Cerebellar nuclear complex (tissue), 1 donor: ENCODE results near the gene TAC3.
"Not testable (repeated sequence)": the region's sequence is repeated elsewhere in the genome, so short reads cannot be mapped to it uniquely, and the experiment has no call there.

Experiments used
- DNase-seq, 2 experiments: peaks; one replicate each; lab custom pipeline; 2025; lab: John Stamatoyannopoulos, UW

Gene TAC3

DNA sequence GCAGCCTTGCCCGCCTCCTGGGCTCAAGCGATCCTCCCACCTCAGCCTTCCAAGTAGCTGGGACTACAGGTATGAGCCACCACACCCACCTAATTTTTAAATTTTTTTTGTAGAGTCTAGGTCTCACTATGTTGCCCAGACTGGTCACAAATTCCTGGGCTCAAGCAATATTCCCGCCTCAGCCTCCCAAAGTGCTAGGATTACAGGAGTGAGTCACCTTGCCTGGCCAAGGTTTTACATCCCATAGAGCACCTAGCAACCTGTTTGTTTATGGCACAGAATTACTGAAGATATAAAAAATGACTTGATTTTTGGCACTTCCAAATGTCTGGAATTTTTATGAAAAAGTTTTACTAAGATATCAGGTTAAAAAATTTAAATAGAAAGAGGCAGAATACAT, 17.1 kb upstream of the TAC3 start:
- DNase-seq: no peak

DNA sequence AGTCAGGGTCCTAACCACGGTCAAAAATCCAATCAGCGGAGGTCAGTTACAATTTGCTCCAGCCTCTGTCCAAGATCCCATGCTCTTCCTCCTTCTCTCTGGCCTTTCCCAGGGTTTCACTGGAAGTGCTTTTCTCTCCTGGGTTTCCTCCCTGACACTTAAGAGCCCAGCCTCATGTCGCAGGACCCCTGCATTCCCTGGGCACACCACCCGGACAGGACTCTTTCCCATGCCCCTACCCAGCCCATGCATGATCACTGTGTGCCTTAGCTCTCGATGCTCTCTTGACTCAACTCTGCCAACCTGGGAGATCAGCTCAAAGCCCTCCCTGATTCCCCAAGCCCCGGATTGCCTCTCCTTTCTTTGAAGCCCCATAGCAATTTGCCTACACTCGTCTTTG, 15.5 kb upstream of the TAC3 start:
- DNase-seq: no peak

DNA sequence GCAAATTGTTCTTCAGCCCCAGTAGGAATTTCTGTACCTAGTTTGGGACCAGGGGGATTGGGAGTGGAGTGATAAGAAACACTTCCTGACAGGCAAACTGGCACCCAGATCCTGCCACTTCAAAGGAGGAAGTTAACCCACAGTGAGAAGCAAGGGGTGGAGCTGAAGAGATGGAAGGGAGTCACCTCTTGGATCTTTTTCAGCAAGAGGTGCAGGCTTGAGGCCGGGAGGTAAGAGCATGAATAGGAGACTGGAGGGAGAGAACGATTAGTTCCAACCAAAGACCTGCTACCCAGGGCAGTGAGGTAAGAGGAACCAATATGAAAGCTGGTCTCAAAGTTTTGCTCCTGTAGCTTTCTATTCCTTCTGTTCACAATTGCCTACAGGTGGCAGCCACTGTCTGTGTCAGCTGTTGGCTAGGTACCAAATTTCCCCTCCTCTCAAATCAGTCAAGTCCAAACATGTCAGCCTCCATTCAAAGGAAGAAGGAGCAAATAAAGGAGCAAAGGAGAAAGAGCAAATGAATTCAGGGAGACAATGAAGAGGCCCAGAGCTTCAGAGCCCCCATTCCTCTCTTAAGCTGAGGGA, 14.9 kb upstream of the TAC3 start:
- no peak for DNase-seq

DNA sequence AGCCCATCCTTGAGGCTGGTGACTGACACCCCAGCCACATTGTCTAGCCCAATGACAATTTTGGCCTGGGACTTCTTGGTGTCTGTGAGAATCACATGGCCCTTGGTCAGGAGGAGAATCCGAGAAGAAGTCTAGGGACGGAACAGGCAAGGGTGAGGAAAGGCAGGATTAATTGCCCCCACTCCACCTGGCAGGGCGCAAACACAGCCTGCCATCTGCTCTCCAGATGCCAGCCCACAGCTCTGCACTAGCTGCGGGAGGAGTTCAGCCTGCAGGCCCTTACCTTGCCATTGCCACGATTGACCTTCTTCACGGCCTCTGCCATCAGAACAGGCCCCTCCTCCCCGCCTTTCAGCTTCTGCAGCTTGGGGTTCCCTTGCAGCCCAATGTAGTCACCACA, 13.1 kb upstream of the TAC3 start:
- DNase-seq: no peak

DNA sequence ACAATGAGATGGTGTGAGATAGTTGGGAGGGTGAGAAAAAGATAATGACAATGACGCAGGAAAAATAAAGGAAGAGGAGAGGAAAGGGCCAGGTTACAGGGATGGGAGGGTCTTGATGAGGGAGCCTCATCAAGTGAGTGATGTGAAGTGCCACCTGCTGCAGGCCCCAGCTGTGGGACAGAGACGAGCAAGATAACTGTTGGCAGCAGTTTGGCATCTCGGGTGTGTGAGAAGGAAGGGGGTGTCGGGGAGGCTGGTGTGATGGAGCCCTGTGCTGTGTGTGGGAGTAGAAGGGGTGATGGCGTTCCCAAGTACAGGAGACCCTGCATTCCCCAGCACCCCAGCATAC, 11.4 kb upstream of the TAC3 start:
- no peak for DNase-seq

DNA sequence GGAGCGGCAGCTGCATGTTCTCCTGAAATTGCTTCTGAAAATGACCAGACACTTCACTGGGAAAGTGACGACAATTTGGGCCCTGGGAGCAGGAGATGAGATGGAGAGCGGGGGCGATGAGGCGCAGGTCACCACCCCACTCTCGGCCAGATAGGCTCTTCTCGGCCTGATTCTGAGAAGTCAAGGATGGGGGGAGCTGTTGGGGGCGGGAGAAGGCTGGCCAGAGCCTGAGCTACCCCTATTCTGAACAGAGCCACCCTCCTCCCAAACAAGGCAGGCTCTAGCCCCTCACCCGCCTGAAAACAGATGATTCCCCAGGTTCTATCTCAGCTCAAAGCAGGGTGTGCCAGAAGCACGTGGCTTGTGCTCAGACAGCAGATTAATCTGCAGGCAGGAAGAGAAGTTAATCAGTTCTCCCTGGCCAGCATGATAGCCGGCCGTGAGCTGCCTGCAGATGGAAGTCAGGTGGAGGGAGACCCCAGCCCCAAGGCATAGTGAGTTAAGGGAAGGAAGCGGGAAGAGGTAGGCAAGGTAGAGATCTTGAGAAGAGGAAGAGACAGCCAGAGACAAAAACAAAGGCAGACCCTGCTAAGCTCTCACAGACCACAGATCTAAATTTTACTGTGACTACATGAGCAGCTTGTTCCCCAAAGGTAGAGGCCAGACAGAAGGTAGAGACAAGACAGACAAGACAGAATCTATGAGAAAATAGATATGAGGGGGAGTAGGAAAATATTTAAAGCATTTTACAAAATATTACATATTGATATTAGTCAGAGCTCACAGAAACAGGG, 10.9 kb upstream of the TAC3 start:
- no peak for DNase-seq

DNA sequence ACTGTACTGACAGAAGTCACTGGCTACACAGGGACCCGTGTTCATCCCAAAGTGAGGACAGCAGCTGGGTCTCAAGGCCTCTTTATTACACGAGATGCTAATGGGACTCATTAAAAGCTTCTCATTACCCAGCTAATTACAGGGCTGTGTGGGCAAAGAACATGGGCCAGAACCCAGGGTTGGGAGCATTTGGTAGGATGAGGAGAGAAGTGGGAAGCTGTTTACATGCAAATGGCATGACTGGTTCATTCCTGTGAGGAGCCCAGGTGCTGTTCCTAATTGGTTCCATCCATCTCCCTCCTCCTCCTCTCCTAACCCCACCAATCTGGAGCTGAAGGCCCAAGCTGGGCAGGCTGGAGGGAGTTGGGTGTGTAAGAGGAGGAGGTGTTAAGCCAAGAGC, 8.9 kb upstream of the TAC3 start:
- DNase-seq: no peak

DNA sequence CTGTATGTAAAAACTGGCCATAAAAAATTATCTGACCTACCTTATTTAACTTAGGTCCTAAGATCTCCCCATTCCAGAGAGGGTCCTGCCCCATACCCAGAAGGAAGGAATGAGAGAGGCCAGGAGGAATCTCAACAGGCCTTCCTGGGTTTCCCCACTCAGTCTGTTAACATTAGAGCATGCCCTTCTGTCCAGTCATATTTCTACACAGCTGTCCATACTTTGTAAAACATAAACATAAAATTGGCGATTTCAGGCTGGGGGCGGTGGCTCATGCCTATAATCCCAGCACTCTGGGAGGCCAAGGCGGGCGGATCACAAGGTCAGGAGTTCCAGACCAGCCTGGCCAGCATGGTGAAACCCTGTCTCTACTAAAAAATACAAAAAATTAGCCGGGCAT, 6.0 kb upstream of the TAC3 start:
- DNase-seq: not testable (repeated sequence)

DNA sequence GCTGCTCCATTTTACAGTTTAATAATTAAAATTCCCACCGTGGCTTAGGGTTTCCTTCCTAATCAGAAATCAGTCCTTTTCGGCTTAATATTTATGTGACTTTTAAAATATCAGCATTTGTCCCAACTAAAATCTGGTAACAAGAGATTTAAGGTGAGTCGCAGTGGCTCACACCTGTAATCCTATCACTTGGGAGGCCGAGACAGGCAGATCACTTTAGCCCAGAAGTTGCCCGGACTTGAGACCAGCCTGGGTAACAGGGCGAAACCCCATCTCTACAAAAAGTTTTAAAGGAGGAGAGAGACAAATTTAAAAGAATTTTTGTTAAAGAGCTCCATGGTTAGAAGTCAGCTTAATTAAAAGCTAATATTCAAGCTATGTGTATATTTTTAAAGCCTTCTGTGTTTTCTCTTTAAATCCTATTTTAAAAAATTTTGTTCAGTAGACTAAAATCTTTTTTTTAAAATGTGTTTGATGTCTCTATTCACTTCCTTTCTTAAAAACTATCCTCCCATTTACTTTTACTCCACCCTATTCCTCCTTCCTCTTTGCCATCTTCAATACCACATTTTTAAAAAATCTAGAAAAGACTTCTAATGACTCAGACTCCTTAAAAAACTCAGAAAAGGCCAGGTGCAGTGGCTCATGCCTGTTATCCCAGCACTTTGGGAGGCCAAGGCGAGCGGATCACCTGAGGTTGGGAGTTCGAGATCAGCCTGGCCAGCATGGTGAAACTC, 3.8 kb upstream of the TAC3 start:
- no peak for DNase-seq

DNA sequence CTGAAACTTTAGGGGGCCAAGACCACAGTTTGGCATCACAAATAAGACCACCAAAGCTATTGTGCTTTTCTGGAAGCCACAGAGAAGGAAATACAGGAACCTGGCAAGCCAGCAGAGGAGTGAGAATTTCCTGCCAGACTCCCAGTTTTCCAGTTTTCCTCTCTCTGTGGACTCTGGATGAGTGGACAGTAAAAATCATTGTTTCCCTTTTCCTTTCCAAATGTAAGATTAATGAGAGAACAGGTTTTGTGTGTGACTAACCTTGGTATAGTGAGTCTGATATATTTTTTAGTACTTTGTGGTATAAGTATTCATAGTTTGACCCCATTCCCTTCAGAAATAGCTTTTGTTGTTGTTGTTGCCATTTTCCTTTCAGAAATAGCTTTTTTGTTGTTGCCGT, 2.6 kb upstream of the TAC3 start:
- no peak for DNase-seq

DNA sequence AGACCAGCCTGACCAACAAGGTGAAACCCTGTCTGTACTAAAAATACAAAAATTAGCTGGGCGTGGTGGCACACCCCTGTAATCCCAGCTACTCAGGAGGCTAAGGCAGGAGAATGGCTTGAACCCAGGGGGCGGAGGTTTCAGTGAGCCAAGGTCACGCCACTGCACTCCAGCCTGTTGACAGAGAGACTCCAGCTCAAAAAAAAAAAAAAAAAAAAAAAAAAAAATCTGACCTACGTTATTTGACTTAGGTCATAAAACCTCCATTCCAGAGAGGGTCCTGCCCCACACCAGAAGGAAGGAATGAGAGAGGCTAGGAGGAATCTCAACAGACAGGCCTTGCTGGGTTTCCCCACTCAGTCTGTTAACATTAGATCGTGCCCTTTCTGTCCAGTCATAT, 2.0 kb upstream of the TAC3 start:
- not testable (repeated sequence) for DNase-seq

DNA sequence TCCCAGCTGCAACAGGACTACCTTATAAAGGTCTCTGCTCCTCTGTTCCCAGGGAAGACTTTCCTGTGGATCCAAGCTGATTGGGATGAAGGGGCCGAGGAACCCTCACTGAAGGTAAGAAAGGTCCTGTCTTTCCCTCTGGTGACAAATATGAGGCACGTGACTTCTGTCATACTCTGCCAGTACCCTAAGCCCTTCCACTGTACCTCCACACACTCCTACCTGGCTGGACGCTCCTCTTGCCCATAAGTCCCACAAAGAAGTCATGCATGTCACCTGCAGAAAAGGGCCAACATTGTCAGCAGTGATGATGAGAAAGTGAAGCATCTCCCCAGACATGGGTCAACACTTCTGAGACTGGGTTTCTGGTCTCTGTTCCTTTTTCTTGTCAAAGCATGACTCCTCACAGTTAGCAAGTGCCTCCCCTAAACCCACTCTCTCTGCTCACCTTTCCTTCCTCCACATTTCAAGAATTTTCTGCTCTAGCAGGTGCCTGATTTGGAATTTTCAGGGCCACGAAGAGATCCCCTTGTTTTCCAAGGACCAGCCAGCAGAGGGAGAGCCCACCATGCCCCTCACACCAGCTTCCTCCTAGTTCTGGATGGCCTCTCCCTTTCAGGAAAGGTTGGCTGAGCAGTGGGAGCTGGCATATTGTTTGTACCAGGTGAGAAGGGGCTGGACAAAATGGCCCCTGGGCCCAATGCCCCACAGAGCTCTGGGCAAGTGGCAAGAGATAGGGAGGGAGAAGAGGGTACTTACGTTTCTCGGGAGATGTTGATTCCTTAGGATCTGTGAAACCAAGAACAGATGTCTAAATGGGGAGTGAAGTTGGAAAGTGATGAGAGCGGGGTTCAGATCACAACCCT, 3.5 kb downstream of the TAC3 start:
- DNase-seq: no peak

DNA sequence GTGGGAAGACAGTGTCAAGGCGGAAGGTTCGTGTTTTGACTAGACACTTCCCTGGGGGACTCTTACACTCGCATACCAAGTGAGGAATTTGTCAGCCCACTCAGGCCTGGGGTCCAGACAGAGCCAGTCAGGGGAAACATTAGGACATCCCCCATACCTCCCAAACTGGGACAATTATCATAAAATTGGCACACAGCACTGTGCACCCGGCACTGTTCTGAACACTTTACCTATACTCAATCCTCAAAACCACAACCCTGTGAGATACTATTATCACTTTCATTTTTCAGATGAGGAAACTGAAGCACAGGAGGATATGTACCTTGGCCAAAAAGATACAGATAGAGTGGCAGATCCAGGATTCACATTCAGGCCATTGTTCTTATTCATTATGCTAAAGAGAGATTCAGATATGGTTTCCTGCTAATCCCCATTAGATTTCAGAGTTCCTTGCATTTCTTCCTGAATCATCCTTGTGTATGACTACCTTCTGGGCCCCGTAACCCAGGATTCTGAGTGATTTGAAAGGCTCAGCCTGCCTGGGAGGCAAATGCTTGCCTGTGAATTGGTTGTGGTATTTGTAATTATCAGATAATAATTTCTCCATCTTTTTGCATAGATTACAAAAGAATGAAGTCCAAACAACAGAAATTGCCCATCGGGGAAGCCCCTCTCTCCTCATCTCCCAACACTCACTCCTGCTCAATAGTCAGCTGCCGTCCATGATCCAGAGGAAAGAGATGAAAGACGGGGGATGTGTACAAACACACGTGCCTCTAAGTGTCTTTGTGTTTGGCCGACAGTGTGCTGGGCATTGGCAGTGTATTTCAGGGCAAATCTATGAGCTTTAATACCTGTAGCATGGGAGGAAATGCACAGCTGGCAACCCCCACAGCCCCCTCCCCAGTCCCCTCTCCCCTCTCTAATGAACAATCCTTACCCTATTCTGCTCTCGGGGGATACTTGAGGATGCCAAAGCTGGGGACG, 4.6 kb downstream of the TAC3 start:
- DNase-seq: no peak

DNA sequence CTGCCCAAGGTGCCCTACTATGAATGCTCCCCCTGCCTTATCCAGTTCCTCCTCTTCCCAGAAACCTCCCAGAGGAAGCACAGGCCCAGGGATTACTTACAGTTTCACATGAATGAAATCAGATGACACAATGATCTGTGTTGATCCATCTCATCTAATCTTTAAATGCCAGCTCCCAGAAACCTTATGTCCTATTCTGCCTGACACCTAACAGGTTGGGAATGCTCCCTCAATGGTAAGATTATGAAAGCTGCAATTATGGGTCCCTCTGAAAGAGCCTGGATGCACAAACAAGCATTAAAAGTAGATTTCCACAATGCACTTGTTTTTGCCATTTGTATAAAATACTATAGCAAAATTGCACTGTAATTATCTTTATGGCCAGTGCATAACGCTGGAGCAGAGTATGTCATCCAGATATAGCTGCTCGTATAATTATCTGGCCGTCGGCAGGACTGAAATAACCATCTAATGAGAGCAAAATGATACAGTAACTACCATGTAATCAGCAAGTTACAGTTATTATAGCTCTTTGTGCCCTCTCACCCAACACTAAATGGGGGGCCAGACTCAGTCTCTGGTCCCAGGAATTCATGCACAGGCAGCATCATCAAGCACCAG, 5.6 kb downstream of the TAC3 start:
- no peak for DNase-seq

DNA sequence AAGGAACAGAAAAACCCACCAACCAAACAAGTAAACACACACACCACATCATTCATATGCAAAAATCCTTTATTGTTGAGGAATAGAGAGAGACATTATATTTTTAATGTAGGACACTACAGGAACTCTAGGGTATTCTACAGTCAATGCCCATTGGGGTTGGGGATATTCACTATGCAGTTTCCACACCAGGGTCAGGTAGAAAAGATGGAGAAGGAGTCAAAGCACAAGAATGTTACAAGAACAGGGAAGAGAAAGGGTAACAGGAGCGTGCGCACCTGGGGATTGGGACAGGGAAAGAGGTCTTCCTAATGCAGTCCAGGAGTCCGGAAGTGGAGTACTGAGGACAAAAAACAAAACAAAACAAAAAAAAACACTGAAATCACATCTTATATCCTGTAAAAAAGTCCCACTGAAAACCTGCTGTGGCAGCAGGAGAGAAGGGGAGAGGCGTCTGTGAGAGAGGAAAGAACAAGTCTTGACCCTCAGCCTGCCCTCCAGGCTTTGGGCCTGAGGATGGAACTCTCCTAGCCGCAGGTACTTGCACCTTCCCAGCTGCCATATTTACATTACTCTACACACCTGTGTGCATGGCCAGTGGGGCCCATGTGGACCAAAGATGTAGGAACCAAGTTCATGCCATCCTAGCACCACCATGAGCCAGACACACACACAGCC, 6.2 kb downstream of the TAC3 start:
- no peak for DNase-seq

DNA sequence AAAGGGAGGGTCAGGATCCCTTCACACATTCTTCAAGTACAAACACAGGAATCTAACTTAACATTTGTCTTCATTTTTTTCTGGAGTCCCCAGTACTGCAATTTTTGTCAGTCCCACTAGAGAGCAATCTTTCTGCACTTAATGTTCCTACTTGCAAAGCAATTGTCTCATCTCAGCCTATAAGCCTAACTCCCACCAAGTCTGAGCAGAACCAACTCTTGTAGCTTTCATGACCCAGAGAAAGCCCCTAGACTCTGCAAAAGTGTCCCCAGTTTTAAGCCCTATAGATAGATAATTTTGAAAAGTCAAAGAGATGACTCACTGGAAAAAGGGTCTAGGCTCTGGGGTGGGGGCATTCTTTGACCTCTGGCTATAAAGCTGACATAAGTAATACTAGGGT, 8.2 kb downstream of the TAC3 start:
- no peak for DNase-seq

DNA sequence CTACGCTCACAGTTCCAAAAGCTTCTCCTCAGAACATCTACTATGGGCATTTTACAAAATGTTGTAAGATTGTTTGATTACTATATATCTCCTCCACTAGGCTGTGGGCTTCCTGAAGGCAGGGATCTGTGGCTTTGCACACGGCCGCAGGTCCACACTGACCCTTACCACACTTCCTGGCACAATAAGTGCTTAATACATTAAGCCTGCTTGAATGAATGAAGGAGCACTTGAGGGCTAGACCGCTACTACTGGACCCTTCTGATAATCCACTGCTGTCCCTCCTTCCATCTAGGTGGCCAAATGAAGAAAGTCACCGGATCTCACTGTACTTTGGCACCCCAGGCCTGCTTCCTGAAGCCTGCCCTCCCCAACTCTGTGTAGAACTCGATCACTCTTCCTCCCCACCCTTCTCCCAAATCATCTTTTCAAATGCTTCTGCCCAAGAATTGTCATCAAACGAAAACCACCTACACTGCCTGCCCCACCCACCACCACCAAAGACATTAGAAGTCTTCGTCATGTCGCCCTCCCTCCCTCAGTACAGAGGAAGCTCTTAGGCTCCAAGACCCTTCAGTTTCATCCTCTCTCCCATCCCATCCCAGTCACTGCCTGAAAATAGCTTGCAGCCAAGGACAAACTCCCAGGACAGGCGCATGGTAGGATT, 9.4 kb downstream of the TAC3 start:
- no peak for DNase-seq

DNA sequence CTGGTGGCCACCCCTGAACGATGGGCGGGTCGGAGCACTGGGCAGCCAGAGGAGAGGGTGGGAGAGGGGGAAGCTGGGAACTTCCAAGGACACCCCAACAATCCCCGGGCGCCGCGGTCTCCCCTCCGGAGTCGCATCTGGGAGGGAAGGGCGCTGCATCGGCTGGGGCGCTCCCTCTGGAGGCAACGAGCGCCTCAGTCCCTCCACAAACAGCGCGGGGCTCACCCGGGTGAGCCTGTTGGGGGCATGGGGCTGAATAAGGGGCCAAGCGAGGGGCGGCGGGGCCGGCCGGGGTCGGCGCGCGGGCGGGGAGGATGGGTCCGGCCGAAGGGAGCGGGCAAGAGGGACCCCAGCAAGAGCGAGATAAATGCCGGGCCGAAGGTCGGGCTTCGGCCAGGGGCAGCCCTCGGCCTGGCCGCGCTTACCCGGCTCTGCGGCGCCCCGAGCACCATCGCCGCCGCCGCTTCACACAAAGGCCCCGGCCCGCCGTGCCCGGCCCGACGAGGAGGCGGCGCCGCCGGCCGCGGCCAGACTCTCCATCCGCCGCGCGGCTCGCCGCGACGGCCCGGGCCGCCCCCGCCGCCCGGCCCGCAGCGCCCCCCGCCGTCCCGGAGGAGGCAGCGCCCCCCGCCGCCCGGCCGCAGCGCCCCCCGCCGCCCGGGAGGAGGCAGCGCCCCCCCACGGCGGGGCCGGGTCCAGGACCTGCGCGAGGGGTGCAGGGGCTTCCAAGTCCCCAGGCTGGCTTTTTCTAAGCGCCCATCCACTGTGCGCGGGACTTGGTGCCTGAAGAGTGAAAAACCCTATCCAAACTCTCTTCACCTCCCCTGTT, 10.1 kb downstream of the TAC3 start, which contains the start of gene ZBTB39:
ZBTB39 (minus strand) TSS at position 567 of the 829 bp plus-strand sequence. CDS start 1,629 bp downstream, outside the sequence.
- DNase-seq: no peak
